ENCODE data around the gene UBTD2.

DNA sequence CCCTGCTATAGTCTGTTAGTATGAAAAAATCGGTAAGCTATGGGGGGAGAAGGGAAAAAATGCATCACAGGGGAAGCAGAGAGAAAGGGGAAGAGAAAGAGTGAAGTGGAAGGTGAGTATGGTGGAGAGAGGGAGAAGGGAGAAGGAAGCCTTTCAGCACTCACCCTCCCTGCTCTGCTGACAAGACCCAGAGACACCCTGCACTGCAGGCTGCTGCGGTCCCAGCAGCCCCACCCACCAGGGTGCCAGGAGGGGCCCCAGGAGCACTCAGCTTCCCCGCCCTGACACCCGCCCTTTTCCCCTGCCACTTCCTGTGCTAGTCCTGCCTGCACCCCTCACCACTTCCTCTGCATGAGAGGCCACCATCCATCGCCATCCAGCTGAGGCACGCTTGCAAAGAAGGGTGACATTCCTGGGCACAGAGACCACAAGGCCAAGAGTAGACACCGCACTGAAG is 108.3 kb downstream of the UBTD2 start:
- TF ChIP-seq, protein P1, sequence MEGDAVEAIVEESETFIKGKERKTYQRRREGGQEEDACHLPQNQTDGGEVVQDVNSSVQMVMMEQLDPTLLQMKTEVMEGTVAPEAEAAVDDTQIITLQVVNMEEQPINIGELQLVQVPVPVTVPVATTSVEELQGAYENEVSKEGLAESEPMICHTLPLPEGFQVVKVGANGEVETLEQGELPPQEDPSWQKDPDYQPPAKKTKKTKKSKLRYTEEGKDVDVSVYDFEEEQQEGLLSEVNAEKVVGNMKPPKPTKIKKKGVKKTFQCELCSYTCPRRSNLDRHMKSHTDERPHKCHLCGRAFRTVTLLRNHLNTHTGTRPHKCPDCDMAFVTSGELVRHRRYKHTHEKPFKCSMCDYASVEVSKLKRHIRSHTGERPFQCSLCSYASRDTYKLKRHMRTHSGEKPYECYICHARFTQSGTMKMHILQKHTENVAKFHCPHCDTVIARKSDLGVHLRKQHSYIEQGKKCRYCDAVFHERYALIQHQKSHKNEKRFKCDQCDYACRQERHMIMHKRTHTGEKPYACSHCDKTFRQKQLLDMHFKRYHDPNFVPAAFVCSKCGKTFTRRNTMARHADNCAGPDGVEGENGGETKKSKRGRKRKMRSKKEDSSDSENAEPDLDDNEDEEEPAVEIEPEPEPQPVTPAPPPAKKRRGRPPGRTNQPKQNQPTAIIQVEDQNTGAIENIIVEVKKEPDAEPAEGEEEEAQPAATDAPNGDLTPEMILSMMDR (conservative IDR thresholded peaks at IDR 0.05; ENCODE audit: low read depth, low read length), result no peak
- TF ChIP-seq EZH2 (IDR thresholded peaks at IDR 0.05; ENCODE audit: low read length, unreplicated experiment), result no peak

Data from PC-3 (cell line).